ENCODE data around the gene LUZP2. TPM values are rescaled to one million over a fixed set of nuclear protein-coding genes. Genes with fewer than 3 reads are reported as not detected.
"Not testable (repeated sequence)": the region's sequence is repeated elsewhere in the genome, so short reads cannot be mapped to it uniquely, and the experiment has no call there.

LUZP2 gene
- total RNA-seq, 1 donor from 2014 or later: 93.6 TPM

DNA sequence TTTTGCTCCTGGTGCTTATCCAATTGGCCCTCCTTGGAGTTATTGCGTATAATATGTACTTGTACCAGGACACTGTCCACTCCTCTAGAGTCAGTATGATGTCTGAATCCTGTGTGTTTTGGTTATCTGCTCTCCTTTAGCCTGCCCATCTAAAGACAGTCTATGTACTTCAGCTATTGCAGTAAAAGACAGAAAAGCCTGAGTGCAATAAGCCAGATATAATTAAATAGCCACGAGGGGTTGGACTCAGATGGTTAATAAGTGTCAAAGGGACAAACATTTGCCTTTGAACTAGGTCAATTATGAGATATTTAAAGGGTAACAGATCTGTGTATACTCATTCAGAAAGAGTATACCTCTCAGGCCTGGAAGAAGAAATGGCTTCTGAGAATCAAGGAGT lies 406.7 kb downstream of the LUZP2 start:
- no peak for DNase-seq

DNA sequence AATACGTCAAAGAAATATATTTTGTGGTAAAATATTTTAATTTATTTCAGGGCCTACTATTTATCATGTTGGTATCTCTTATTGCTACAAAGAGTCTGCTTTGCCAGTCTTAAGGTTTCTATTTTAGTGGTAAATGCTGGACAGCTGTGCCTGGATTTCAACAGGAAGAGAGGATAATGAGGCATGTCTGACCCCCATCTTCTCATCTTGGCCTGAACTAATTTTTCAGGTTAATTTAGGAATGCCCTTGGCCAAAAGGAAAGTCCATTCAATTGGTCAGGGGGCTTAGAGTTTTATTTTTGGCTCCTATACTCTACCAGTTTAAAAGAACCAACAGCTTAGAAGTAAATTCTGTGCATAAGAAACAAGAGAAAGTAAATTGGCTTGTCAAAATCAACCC lies 428.2 kb downstream of the LUZP2 start:
- no peak for DNase-seq

DNA sequence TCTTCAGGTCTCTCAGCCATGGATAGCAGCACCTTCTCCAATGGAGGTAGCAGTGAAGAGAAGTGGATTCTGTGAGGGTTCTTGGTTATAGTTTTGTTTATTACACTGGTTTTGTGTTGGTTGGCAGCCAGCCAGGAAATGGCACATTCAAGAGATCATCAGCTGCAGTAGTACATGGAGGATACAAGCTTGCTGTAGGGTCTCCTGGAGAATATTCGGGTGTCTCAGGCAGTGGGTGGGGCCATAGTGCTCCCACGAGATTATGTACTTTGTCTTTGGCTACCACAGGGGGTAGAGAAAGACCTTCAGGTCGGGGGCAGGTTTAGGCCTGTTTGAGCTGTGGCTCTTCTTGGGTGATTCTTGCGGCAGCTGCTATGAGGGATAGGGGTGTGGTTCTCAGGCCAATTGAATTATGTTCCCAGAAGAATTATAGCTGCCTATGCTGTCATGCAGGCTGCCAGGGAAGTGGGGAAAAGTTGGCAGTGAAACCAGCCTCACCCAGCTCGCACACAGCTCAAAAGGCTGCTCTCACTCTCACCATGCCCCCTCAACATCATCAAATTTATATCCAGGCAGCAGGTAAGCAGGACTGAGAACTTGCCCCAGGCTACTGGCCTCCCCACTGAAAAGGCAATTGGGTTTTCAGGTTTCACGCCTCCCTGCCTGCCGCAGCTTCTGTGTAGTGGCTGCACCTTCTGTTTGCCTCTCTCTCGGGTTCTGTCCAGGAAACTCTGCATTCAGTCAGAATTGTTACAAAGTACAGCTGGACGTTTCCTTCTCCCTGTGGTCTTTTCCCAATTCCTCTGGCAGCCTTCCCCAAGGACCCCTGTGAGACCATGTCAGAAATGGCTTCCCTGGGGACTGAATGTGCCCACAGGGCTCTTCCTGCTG lies 435.5 kb downstream of the LUZP2 start:
- DNase-seq: no peak

DNA sequence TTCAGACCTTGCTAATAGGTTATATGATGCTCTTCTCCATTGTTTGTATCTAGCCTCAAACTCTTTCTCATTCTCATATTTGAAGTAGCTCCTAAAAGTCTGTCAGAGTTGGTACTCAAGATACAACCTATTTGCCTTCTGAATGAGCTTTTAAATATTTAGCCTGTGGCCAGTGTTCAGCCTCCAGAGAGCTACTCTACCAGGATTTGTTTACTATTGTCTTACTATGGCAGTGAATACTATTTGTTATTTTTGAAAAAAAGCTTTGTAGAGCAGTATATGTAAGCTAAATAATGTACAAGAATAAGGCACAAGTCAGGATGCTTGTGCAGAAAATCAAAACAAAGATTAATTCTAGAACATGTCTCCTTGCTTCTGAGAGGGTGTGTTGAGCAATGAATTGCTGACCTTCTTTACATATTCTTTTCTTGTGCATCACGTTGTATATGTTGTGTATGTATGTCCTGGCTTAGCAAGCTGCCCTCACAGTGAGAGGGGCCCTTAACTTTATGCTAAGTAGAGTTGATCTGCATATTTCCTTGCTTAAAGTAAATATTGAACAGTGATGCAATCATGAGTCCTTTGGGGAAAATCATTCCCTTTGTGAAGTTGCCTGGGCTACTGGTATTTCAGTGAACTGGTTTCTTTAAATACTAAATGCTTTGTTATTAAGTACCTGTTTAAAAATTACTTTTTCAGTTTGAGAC lies 438.0 kb downstream of the LUZP2 start:
- no peak for DNase-seq

DNA sequence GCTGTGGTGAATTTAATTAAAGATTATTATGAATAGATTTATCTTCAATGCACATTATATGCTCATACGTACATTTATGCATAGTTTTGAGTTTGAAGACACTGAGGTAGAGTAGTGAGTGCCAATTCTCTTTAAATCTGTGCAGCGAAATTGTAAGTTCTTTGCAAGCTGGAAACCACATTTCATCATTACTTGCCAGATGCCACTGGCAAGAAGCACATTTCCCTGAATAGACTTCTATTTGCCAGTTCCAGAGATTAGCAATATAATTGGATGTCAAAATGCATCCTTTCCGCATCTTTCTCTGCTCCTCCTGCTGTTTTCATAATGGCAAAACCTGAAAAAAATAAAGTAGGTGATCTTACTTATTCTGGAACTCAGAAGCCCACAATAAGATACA lies 448.0 kb downstream of the LUZP2 start:
- DNase-seq: no peak

DNA sequence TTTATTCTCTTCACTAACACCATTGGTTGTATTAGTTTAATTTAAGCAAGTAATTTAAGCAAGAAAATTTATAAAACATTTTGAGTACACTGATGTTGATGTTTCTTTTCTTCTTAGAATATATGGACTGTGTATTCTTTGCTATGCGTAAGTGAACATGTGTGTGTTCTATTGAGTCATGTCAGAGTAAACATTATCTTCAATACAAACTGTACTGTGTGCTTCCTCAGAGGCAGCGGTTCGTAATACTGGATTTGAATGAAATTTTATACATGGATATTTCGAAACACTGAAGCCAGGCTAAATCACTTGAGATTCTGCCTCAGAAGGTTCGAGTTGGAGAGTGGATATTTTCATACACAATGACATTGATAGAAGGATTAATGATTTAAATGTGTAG lies 452.6 kb downstream of the LUZP2 start:
- no peak for DNase-seq

DNA sequence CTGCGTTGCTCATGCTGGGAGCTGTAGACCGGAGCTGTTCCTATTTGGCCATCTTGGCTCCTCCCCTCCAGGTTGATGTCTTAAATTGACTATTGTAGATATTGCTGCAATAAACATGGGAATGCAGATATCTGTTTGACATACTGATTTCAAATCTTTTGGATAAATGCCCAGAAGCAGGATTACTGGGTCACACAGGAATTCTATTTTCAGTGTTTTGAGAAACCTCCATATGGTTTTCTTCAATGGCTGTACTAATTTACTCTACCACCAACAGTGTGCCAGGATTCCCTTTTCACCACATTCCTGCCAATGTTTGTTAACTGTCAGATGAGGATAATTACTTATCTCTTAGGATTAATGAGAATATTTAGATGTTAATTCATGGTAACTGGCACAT lies 467.0 kb downstream of the LUZP2 start:
- no peak for DNase-seq

DNA sequence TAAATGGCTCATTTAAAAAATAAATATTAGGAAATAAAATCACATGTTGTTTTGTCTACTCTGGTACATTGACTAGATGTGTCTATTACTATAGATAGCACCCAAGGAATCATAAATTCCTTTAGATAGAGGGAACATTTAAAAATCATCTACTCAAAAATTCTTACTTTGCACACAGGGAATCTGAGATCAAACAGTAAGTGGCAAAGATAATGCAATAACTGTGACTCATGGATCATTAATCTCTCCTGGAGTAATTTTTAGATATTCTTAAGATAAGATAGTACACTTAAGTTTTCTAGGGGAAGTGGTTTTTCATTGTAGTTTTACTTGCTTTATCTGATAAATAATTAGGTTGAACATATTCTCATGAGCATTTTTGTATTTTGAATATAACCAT lies 468.9 kb downstream of the LUZP2 start:
- no peak for DNase-seq

DNA sequence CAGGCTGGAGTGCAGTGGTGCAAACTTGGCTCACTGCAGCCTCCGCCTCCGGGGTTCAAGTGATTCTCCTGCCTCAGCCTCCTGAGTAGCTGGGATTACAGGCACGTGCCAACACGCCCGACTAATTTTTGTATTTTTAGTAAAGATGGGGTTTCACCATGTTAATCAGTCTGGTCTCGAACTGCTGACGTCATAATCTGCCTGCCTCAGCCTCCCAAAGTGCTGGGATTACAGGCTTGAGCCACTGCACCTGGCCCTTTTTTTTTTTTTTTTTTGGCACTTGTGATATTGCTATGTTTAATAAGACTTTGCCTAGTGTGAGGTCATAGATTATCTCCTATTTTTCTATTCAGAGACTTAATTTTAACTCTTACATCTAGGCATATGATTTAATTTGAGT lies 497.1 kb downstream of the LUZP2 start:
- DNase-seq: not testable (repeated sequence)

DNA sequence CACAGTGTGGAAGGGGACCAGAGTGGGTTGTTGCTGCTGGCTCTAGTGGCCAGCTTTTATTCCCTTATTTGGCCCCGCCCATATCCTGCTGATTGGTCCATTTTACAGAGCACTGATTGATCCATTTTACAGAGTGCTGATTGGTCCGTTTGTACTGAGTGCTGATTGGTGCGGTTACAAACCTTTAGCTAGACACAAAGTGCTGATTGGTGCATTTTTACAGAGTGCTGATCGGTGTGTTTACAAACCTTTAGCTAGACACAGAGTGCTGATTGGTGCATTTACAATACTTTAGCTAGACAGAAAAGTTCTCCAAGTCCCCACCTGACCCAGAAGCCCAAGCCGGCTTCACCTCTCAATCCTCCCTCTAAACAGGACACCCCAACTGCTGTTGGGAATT lies 503.1 kb downstream of the LUZP2 start:
- DNase-seq: not testable (repeated sequence)

DNA sequence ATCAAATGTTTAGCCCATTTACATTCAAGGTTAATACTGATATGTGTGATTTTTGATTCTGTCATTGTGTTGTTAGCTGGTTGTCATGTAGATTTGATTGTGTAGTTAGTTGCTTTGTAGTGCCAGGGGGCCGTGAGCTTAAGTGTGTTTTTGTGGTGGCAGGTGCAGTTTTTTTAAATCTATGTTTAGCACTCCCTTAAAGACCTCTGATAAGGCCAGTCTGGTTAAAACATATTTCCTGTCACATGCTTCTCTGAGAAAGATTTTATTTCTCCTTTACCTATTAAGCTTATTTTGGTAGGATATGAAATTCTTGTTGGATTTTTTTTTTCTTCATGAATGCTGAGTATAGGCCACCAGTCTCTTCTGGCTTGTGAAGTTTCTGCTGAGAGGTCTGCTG lies 540.6 kb downstream of the LUZP2 start:
- no peak for DNase-seq

DNA sequence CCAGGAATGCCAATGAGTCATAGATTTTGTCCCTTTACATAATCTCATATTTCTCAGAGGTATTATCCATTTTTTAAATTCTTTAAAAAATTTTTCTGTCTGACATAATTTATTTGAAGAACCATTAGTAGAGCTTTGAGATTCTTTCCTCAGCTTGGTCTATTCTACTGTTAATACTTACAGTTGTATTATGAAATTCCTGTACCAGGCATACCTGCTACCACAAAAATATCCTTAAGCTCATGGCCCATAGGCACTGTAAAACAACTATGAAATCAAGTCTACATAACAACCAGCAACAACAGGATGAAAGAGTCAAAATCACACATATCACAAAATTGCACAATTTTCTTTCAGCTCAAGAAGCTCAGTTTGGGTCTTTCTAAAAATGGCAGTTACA lies 541.3 kb downstream of the LUZP2 start:
- no peak for DNase-seq

DNA sequence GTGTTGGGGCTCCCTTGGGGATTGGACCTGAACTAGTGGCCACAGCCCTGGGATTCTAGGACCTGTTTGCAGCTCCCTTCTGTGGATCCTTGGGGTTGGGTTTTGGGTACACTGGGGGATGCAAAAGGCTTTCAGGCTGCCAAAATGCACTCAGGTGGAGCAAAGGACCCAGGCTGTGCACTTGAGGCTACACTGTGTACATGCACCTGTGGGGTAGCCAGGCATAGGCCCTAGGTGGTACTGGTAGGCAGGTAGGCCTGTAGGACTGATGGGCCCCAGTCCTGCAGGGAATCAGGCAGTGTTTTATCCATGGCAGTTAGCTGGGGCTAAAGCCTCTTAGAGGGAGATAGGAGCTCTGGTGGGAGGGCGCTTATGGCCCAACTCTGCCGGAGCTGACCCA lies 542.3 kb downstream of the LUZP2 start:
- DNase-seq: no peak

DNA sequence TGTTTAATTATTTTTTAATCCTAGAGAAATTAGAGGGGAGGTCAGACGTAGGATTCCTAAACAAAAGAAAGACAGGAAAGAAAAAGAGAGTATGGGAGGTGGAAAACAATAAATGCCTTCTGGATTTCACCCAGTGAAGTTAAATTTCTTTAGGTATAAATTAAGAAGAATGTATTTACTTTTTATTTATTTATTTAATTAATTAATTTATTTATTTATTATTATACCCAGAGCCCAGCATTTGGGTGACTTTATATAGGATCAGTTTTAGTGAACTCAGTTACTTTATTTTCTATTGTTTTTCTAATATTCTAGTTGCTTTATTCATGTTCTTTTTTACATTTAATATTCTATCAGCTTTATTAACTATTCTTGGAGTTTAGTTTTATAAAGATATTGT lies 551.8 kb downstream of the LUZP2 start:
- no peak for DNase-seq

DNA sequence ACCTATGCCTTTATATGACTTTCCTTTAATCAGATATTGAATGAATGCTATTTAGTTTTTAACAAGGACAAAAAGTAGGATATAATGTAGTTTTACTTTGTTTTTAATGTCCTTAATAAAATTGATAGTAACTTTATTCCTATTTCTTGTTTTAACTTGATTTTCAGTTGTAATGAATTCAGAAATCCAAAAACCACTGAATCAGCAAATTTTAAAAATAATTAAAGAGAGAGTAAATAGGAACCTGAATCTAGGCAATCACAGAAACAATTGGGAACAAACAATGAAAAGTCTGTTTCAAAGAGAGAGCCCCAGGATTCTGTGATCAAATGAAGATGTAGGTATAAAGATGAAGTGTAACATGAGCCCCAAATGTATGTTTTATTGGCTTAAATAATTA lies 556.0 kb downstream of the LUZP2 start:
- no peak for DNase-seq

DNA sequence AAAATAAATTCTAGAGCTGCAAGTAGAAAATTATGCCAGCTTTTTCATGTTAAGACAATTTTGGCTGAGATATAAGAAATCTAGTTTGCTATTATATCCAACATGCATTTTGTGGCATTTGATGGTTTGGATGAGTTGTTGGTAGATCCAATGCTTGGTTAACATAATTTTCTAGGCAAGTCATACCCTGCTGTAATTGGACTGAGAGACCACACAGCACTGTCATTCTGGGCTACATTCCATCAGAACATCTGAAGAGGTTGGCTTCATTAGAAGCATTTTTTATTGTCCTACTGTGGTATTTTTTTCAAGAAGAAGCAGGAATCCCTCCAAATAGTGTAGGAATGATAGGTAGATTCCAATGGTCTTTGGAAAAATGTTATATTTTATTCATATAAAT lies 561.0 kb downstream of the LUZP2 start:
- DNase-seq: no peak

DNA sequence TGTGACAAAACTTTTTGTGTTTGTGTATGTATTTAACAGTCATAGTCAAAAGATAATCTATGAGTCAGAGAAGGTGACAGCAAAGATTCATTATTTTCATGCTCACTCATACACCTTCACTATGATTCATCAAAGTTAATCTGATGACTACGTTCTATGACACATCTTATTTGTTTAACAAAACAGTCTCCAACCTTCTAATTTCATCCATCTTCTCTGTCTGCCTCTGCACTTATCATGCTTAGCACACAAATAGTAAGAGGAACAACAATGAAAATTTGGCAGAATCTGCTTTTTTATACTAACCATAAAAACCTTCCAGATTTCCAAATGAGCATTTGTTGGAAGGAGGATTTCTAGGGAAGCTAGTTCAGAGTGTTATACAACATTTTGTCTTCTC lies 568.9 kb downstream of the LUZP2 start:
- no peak for DNase-seq

DNA sequence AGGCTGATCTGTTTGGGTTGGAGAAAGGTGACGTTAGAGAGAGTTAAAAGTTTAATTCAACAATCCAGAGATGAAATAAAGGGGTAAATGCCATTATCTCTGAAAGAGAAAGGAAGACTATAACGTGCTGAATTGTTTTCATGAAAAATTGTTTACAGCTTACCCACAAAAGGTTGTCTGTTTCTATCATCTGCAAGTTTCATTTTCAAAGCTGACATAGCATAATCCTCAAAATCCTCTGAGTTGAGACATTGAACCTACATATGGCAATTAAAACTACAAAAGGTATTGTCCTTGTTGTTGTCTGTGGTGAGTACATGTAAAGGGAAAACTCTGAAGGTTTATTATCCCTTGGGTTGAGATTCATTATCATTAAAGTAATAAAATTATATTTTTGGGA lies 569.9 kb downstream of the LUZP2 start:
- DNase-seq: no peak

DNA sequence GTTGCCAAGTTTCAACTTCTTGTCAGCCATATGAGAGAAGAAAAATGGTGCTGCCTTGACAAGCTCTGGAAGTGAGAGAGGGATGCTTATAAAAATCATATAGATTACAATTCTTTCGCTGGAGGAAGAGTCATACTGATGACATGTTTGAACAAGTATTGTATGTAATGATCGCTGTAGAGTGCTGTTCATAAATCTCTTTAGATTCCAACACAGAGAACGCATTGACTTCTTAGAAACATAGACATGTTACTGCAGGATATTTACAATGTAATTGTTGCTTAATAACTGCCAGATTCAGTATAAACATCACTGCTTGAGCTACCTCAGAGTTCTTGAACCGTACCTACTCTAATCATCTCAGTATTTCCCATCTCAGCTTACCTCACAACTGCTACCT lies 571.6 kb downstream of the LUZP2 start:
- DNase-seq: no peak

DNA sequence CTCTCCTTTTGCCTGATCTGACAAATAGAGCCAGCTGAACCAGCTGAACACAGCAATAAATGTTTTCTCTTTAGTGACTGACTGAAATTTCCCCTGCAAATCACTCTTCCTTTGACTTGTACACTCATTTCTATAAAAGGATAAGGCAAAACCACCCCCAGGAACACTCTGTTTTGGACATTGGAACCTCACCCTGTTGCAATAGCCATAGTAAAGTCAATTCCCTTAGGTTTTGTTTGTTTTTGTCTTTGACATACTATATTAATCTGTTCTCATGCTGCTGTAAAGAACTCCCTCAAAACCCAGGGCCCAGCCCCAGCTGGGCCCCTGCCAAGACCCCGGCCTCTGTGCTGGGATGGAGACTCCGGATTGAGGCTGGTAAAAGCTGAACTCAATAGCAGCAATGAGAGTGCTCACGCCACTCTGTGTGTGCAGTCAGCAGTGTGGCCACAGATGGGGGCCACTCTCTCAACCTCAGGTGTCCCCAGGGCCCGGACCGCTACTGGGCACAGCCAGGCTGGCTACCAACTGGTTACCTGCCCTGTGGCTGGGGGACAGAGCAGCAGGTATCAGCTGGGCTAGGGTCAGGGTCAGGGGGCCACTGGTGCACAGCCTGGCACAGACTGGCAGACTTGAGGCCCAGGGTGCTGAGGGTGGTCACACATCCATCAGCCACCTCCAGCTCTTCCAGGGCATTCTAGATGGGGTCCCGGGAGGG lies 597.4 kb downstream of the LUZP2 start:
- DNase-seq: no peak

DNA sequence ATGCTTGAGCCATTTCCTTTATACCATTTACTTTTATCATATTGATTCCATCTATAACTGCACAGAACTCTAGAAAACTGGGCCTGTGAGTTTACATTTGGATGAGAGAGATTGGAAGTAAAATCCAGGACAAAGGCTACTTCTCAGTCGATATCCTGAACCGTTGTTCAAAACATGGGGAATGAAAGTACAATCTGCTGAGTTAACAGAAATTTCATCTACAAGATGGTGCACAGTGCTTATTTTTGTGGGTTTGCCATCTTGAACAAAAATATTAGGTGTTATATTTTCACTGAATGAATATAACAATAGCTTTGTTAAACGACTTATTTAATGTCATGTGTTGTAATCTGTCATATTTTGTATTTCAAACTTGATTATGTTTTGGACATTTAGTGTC lies 622.6 kb downstream of the LUZP2 start:
- no peak for DNase-seq

Measured in occipital lobe (tissue), 2 donors.